GM19397 (cell line): ENCODE data around the gene NKD1.
"Not testable (repeated sequence)": the region's sequence is repeated elsewhere in the genome, so short reads cannot be mapped to it uniquely, and the experiment has no call there.

Source experiments
- ATAC-seq: cut with Tn5 transposase; IDR thresholded peaks from one replicate; pipeline ENCODE4 v1.9.1; 2021; ENCODE audit warnings: mild to moderate bottlenecking, moderate library complexity; ENCODE audit not compliant: unreplicated experiment

NKD1 gene

DNA sequence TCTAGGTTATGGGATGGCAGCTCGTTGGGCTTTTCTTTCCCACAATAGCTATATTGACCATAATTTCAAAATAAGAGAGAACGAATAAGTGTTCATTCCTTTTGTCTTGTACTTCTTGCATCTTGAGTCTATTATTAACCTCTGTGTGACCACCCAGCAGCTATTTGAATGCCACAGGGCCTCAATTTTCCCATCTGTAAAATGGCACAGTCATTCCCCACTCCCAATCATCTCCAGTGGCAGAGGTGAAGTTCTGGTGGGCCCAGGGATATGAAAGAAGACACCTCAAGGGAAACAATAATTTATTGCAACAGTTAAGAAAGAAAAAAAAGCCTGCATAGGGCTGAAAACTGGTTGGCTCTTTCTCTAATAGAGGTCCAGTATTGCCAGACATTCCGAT is 28.6 kb upstream of the NKD1 start:
- ATAC-seq, result no peak

DNA sequence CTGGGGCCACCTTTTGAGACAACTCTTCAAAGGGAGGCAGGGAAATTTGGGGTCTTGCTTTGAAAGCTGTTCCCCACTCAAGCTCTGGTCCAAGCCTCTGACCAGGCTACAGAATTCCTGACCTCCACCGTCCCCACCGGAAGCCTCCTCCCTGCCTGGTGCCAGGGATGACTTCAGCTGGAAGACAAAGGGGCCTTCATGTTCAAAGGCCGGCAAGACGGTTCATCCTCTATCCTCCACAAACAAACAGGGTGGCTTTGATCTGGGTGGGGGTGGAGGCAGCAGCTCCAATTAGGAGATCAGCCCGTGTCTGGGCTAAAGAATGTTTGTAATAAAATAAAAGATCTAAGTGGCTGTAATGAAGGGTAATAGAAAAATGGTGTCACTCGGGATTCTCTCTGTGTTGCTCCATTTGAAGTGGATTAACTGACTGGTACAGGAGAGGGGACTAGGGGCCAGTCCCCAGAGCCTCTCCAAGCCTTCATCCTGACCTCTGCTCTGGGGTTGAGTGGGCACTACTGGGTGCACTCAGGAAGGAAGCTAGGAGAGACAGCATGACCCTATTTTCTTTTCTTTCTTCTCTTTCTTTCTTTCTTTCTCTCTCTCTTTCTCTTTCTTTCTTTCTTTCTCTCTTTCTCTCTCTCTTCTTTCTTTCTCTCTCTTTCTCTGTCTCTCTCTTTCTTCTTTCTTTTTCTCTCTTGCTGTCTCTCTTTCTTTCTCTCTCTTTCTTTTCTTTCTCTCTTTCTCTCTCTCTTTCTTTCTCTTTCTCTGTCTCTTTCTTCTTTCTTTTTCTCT is 27.5 kb upstream of the NKD1 start:
- no peak for ATAC-seq

DNA sequence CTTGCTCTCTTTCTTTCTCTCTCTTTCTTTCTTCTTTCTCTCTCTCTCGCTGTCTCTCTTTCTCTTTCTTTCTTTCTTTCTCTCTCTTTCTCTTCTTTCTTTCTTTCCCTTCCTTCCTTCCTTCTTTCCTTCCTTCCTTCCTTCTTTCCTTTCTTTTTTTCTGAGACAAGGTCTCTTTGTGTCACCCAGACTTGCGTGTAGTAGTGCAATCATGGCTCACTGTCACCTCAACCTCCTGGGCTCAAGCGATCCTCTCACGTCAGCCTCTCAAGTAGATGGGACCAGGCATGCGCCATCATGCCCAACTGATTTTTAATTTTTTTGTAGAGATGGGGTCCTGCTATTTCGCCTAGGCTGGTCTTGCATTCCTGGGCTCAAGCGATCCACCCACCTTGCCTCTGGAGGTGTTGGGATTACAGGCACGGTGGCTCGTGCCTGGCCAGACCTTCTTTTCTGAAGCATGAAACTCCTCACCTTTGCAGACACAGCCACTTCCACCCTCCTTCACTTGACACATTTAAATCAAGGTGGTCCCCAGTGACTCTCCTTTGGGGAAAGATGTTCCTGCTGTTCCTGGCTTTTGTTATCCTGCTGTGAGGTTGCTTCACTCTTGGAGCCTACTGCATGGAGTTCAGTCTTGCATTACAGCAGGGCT is 26.8 kb upstream of the NKD1 start:
- ATAC-seq, result no peak

DNA sequence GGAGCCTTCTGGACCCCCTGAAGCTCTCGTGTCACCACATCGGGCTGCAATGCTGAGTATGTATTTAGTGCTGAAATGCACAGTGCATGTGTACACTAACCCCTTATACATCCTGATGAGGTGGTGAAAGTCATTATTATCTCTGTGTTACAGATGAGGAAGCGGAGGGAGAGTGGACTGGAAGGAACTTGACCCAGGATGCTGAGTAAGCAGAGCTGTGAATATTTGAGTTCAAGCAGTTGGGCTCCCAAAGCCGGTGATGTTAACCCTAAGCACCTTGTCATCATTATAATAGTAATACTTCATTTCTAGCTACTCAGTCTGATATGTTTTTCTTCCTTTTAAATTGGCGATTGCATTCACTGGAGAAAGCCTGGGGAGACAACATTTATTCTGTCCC is 25.9 kb upstream of the NKD1 start:
- no peak for ATAC-seq

DNA sequence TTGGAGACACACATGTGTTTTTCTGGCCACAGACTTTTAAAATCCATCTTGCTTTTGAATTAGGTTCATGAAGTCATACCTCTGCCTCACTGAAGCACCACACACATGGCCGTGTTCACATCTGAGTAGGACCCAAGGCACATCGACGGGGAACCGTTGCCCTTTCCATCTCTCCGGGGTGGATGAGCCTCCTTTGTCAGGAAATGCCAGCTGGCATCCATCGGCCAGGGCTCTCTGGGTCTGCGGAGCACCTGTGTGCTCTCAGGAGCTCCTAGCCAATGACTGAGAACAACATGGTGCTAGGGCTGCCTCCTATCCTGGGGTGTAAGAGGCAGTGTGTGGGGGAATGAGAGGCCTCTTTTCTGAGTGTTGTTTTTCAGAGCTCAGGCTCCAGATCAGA is 24.5 kb upstream of the NKD1 start:
- no peak for ATAC-seq

DNA sequence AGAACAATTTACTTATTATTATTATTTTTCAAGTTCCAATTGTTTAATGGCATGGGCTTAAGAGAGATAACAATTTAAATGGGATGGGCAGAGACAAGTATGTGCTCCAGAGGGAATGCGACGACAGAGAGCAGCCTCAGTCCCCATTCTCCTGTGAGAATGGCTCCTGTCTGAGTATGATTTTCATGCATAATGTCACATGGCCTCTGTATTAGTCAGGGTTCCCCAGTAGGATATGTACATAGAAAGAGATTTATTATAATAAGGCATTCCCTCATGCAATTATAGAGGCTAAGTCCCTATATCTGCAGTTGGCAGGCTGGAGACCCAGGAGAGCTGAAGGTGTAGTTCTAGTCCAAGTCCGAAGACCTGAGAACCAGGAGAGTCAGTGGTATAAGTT is 22.9 kb upstream of the NKD1 start:
- no peak for ATAC-seq

DNA sequence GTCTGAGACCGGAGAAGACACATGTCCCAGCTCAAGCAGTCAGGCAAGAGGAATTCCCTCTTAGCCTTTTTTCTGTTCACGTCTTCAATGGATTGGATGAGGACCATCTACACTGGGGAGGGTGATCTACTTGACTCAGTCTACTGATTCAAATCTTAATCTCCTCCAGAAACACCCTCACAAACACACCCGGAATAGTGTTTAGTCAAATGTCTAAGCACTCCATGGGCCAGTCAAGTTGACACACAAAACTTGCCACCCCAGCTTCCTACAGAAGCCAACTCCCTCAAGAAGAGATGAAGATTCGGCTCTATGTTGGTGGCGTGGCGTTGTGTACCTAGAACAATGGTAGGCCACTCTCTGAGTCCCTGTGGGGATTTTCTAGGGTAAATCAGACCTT is 22.5 kb upstream of the NKD1 start:
- ATAC-seq, result no peak

DNA sequence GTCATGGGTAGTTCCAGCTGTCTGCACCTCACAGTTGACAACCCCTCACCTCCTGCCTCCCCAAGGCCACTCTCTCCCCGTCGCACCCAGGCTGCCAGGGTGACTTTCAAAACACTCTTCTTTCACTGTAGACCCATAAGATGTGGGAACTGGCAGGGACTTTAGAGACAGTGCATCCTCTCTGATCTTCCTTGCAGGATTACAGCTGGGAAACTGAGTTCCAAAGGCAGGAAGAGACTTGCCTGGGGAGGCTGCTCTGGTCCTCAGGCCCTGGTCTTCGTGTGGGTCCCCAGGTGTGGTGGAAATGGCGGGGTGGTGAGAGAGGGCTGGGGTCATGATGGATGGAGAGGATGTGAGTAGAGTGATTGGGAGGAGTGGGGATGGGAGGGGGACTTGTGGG is 21.9 kb upstream of the NKD1 start:
- ATAC-seq, result no peak

DNA sequence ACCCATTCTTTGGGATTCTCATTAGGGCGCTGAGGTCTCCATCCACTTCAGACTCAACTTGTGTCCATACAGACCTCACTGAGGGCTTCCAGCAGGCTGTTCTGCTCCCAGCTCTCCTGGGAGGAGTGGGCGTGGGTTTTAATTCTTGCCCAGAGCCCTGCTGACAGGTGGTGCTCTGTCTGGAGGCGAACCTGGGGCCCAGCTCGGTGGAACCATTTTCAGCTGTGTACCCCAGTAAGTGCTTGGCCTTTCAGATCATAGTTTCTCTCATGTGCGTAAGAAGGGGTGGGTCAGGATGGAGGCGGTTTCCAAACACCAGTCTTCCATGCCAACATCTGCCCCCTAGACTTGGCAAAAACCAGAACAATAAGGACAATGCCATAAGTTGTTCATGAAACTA is 21.4 kb upstream of the NKD1 start:
- no peak for ATAC-seq

DNA sequence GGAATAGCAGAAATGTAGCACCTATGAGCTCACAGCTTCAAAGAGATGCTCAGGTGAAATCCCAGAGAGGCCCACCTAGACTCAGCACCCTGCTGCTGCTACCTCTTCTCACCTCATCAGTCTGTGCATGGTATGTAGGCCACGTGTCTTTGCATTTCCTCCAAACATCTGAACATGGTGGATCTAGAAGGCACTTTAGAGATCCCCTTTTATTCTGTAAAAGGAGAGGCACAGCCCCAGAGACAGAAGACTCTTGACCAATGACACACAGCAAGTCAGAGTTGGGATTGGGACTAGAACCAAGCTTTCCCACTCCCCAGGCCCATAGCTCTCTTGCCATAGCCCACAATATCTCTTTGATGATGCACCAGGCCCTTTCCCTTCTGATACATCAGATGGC is 19.4 kb upstream of the NKD1 start:
- ATAC-seq, result no peak

DNA sequence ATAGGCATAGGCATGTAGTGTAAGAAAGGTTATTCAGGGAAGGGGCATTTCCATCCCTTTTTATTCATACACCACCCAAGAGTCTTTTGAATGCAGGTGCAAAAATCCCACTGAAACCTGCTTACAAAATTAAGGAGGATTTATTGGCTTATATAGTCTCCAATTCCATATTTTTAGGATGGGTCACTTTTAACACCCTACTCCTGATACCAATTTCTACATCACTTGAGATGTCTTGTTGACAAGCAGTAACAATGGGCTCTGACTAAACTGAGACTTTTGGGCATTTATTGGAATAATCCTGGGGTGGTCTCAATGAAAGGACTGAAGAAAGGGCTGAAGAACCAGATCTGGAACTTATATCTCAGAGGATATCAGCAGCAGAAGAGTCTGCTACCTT is 18.9 kb upstream of the NKD1 start:
- ATAC-seq, result no peak

DNA sequence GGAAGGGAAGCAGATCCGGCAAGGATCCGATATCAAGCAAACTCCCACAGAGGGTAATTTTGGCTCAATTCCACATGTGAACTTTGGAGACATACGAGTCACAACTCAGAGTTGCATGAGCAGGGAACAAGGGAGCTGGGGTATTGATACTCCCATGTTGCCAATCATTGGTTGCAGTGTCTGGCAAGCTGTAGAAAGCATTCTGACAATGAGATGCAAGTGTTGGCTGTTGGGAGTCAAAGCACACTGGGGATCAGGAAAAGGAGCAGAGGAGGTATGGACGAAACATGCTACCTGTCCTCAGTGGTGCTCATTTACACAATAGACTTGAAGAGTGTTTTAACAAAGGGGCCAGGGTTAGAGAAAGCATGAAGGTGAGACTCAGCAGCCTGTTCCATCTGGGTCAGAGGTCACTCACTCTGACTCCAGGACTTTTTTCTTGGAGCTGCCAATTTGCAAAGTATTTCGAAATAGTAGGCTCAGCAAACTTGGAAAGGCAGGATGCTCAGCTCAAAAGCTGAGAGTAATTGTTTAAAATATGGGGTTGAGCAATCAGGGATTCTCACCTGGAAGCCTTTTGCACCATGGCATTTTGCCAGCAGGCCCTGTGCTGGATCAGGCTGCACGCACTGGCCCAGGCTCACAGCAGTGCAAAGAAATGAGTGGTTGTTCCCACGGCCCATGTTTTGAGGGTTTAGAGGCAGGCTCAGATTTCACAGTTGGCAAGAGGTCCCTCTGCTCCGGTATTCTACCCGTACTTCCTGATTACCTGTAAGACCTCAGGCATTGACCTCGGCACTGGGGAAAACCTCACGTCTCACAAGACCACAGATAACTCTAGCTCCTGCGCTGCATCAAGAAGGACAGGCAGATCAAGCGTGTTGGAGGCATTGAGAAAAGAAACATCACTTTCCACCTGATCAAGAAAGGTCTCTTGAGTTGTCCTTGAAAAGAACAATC is 17.6 kb upstream of the NKD1 start:
- ATAC-seq, result no peak

DNA sequence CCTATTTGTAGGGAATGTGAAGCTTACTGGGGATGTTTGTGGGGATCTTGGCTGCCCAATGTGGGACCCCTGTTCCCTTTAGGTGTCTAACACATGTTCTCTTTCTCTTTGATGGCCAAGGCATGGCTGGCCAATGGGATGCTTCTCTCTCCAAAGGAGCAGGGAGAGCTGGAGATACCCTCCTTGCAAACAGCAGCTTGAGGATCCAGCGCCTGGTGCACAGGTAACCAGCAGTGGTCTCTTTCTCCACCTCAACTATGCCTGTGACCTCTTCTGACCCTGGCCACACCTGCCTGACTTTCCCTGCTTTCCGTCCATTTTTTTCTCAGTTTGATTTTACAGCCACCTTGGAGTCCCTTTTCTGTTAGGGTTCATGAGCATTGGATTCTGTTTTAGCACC is 16.8 kb upstream of the NKD1 start:
- no peak for ATAC-seq

DNA sequence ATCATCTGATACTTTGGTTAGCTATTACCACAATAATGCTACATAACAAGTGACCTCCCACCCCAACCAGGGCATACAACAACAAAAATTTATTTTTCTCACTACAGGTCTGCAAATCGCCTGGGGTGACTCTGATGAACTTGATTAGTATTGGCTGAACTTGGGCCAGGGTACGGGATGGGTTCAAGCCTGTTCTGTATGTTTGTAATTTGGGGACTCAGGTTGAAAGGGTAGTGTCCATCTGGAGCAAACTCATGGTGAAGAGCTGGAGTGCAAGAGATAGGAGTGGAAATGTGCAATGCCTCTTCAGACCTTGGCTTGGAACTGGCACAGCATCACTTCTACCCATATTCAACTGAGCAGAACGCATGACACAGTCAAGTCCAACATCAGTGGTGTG is 16.3 kb upstream of the NKD1 start:
- no peak for ATAC-seq

DNA sequence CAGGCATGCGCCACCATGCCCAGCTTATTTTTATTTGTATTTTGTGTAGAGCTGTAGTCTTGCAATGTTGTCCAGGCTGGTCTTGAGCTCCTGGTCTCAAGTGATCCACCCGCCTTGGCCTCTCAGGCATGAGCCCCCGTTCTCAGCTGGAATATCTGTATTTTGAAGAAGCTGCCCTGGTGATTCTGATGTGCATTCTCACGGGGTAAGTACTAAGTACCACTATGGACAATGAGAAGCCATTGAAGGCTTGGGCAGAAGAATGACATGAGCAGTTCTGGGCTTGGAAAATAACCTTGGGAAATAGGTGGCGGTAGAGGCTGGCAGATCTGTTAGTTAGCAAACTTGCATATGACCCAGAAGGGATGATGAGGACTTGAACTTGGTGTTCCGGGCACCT is 15.6 kb upstream of the NKD1 start:
- no peak for ATAC-seq

DNA sequence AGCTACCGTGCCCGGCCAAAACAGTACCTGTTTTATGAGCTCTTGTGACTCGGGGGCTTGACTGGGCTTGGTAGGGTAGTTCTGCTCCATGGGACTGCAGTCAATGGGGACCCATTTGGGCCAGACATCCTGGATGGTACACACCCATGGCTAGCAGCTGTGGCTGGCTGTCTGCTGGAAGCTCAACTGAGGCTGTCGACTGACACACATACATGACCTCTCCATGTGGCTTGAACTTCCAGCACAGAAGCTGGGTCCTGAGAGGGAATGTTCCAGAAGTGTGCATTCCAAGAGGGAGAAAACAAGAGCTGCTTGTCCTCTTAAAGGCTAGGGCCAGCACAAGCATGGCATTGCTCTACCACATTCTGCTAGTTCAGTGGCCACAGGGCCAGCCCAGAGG is 14.9 kb upstream of the NKD1 start:
- no peak for ATAC-seq

DNA sequence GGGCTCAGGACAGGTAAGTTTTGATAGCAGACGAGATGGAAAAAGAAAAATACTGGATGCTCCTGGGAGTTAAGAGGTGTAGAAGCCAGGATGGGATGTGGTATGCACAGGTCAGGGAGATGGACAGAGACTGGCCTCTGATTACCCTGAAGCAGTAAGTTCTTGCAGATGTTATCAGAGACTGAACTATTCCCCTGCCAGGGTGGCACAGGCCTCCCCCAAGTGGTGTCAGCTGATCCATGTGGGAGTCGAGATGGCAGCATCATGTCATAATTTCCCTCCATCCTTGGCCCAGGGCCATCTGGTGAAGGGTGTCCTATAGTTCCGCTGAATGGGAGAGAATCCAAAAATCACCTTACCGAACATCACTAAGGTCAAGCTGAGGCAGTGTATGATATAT is 14.1 kb upstream of the NKD1 start:
- ATAC-seq, result no peak

DNA sequence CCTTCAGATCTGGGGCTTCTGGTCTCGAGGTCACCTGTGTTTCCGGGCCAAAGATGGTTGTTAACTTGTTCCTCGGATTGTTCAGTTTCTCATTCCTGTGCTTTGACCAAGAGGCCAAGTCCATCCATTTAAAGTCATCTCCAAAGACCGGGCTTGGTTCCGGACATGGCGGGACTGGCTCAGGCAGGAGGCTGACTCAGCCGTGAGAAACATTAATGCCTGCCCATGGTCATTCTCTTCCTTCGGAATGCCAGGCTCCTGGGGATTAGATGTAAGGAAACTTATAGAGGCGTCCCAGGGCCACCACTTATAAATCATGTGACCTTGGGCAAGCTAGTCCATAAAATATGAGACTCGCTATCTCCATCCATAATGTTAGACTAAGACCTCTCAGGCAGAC is 13.6 kb upstream of the NKD1 start:
- no peak for ATAC-seq

DNA sequence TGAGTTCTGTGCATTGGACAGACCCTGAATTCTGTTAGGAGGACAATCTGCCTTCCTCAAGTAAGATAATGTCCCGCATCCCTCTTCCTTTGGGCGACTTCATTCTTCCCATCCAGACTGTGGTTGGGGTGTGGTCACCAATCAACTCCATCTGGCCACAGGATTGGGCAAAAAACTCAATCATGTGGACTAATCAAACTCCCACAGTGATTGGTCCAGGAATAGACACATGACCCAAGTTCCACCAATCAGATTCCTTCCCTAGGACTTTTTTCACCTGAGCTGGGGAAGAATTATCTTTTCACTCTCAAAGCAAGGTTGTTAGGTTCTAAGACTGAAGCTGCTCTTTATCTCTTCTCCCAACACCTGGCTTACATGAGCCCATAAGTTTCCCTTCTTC is 13.2 kb upstream of the NKD1 start:
- no peak for ATAC-seq

DNA sequence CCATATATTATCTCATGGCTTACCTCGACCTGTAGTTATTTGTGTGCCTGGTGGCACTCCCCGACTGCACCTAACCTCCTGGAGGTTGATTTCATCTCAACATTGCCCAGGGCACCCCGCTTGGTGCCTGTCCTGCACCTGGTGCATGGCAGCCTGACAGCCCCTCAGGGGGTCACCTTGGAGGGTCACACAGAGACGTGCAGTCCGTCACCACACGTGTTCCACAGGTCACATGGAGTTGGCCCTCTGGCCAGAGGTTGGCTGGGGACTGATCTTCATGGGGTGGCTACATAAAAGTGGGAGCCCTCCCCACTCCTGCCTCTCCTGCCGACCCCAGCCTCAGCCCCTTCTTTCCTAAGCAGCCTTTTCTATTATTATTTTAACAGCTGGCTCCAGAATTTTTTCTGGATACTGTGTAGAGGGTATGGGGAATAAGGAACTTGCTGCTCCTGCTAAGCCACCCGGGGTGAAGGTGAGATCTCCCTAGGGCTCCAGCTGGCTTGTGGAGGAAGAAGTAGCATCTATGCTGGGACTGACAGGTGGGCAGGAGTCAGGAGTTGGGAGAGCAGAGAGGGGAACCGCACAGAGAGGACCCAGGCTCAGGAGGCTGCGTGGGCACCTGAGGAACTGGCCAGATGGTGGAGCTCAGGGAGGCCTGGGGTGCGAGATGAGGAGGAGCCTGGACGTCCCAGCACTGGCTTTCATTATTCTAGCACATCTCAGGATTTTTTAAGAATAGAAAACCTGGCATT is 12.5 kb upstream of the NKD1 start:
- ATAC-seq, result no peak

DNA sequence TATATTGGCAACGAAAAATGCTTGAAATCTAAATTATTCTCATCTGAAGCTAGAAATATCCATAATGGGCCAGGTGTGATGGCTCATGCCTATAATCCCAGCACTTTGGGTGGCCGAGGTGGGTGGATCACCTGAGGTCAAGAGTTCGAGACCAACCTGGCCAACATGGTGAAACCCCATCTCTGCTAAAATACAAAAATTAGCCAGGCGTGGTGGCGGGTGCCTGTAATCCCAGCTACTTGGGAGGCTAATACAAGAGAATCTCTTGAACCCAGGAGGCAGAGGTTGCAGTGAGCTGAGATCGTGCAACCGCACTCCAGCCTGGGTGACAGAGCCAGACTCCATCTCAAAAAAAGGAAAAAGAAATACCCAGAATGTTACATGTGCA is 11.9 kb upstream of the NKD1 start:
- ATAC-seq, result not testable (repeated sequence)
